SK-N-SH (cell line): Measurements from ENCODE around the gene REEP1. TPM values are rescaled to one million over a fixed set of nuclear protein-coding genes. Genes with fewer than 3 reads are reported as not detected.

Experiments used
- CTCF ChIA-PET: fragments of 300-600, 350-600 bp; formaldehyde crosslinking; extraction: SDS; loops from one replicate; lab custom pipeline; 2021; lab: Yijun Ruan, JAX
- POLR2A ChIA-PET: fragments of 350-600 bp; sonication (Branson Sonifier 250); formaldehyde crosslinking; extraction: SDS; loops from one replicate; lab custom pipeline; 2020; ENCODE audit warnings: antibody characterized with exemption, inconsistent platforms; lab: Yijun Ruan, JAX
- DNase-seq: peaks from one replicate; pipeline ENCODE4 v3.0.0; 2012
- H2AFZ ChIP-seq: fragments of 200-600 bp; sonication (generic); 2 replicates; pipeline ENCODE4 v1.8.1; 2016; ENCODE audit warnings: antibody characterized with exemption, mild to moderate bottlenecking, low read depth
- H3F3A ChIP-seq: fragments of 200-600 bp; sonication (generic); replicated peaks from 2 replicates; pipeline ENCODE3; 2016; ENCODE audit warnings: antibody characterized with exemption, mild to moderate bottlenecking; ENCODE audit not compliant: insufficient read depth
- H3K27ac ChIP-seq, 2 experiments: fragments of 200-500 bp in 1 of 2; fragments of 200-600 bp in 1 of 2; sonication (Bioruptor generic) in 1 of 2; sonication (generic), shearing (Covaris generic) in 1 of 2; 2 replicates each; pipeline versions ENCODE4 v1.5.1 to v1.6.1; 2014 to 2016; ENCODE audit warnings: low read depth in 2 of 2, inconsistent platforms in 1 of 2, low read length in 1 of 2, mild to moderate bottlenecking in 1 of 2, mixed read lengths in 1 of 2
- H3K27me3 ChIP-seq: fragments of 200-600 bp; sonication (generic), shearing (Covaris generic); 2 replicates; pipeline ENCODE4 v1.6.1; 2016; ENCODE audit warnings: mixed run types; ENCODE audit not compliant: insufficient read depth
- H3K36me3 ChIP-seq, 2 experiments: fragments of 200-500 bp in 1 of 2; fragments of 200-600 bp in 1 of 2; sonication (Bioruptor generic) in 1 of 2; sonication (generic) in 1 of 2; replicated peaks in 1 of 2; 2 replicates each; pipeline versions ENCODE3 to v1.5.1; 2014 to 2016; ENCODE audit warnings: low read length in 1 of 2, mild to moderate bottlenecking in 1 of 2; ENCODE audit not compliant: insufficient read depth in 2 of 2, control insufficient read depth in 1 of 2
- H3K4me1 ChIP-seq, 2 experiments: fragments of 200-500 bp in 1 of 2; fragments of 200-600 bp in 1 of 2; sonication (Bioruptor generic) in 1 of 2; sonication (generic), shearing (Covaris generic) in 1 of 2; 2 replicates each; pipeline versions ENCODE4 v1.5.1 to v1.6.1; 2014 to 2016; ENCODE audit warnings: low read depth in 1 of 2, low read length in 1 of 2, mixed run types in 1 of 2; ENCODE audit not compliant: insufficient read depth in 2 of 2, control insufficient read depth in 1 of 2
- H3K4me2 ChIP-seq: fragments of 200-600 bp; sonication (generic), shearing (Covaris generic); 2 replicates; pipeline ENCODE4 v1.6.1; 2017; ENCODE audit warnings: mixed run types
- H3K4me3 ChIP-seq, 2 experiments: fragments of 200-500 bp in 1 of 2; fragments of 200-600 bp in 1 of 2; sonication (Bioruptor generic) in 1 of 2; sonication (generic), shearing (Covaris generic) in 1 of 2; 2 replicates each; pipeline versions ENCODE4 v1.5.1 to v1.8.1; 2014 to 2016; ENCODE audit warnings: low read depth in 2 of 2, inconsistent platforms in 1 of 2, low read length in 1 of 2, mild to moderate bottlenecking in 1 of 2, mixed read lengths in 1 of 2, moderate library complexity in 1 of 2
- H3K79me2 ChIP-seq: fragments of 200-600 bp; sonication (generic); 2 replicates; pipeline ENCODE4 v1.8.1; 2017; ENCODE audit warnings: mild to moderate bottlenecking; ENCODE audit not compliant: insufficient read depth
- H3K9ac ChIP-seq: fragments of 200-600 bp; sonication (generic); 2 replicates; pipeline ENCODE4 v1.6.1; 2017; ENCODE audit warnings: mixed run types
- H3K9me2 ChIP-seq: fragments of 200-600 bp; sonication (generic); 2 replicates; pipeline ENCODE4 v1.6.1; 2017; ENCODE audit warnings: mixed run types
- H3K9me3 ChIP-seq: fragments of 200-600 bp; sonication (generic); 2 replicates; pipeline ENCODE4 v1.6.1; 2017; ENCODE audit warnings: mixed run types, mild to moderate bottlenecking, moderate library complexity
- H4K20me1 ChIP-seq: fragments of 200-600 bp; sonication (generic); 2 replicates; pipeline ENCODE4 v1.6.1; 2017; ENCODE audit warnings: mild to moderate bottlenecking, mixed run types; ENCODE audit not compliant: insufficient read depth
- EP300 ChIP-seq, 2 experiments: IDR thresholded peaks; 2 replicates each; pipeline versions ENCODE4 v1.4.0 to v1.6.1; 2012; ENCODE audit warnings: borderline replicate concordance in 1 of 2, low read depth in 1 of 2, low read length in 1 of 2
- FOSL2 ChIP-seq: IDR thresholded peaks from 2 replicates; pipeline ENCODE4 v1.4.0; 2012; ENCODE audit warnings: low read depth, mild to moderate bottlenecking, moderate library complexity, borderline replicate concordance
- FOXJ3 ChIP-seq: sonication (generic); formaldehyde crosslinking; IDR thresholded peaks from 2 replicates; pipeline ENCODE4 v1.5.1; 2020; ENCODE audit warnings: mild to moderate bottlenecking, missing genetic modification reagents
- FOXM1 ChIP-seq: IDR thresholded peaks from 2 replicates; pipeline ENCODE4 v1.4.0; 2012; ENCODE audit warnings: low read depth, mild to moderate bottlenecking
- MEF2A ChIP-seq: IDR thresholded peaks from 2 replicates; pipeline ENCODE4 v1.4.0; 2012; ENCODE audit warnings: low read depth, borderline replicate concordance
- MXI1 ChIP-seq: IDR thresholded peaks from 2 replicates; pipeline ENCODE4 v1.6.1; 2012; ENCODE audit warnings: mild to moderate bottlenecking, low read depth, low read length, improper control_type of control experiment
- NRF1 ChIP-seq: IDR thresholded peaks from 2 replicates; pipeline ENCODE4 v1.6.1; 2012; ENCODE audit warnings: low read depth, mild to moderate bottlenecking, low read length
- RAD21 ChIP-seq: IDR thresholded peaks from 2 replicates; pipeline ENCODE4 v1.6.1; 2012; ENCODE audit warnings: mild to moderate bottlenecking, low read length
- RFX5 ChIP-seq: IDR thresholded peaks from 2 replicates; pipeline ENCODE4 v1.6.1; 2012; ENCODE audit warnings: mild to moderate bottlenecking, improper control_type of control experiment, low read length
- ZBTB33 ChIP-seq: IDR thresholded peaks from 2 replicates; pipeline ENCODE4 v1.4.0; 2012; ENCODE audit warnings: low read depth, borderline replicate concordance
- WGBS: methylation state at CpG from one replicate; pipeline ENCODE4 v1.1.6; 2017; ENCODE audit warnings: low lambda C conversion rate; 5-methylcytosine and 5-hydroxymethylcytosine counted together
- polyA plus RNA-seq, 3 experiments: library from polyadenylated mRNA; depleted of rRNA; stranded (reverse); fragments of >200 nt; gene quantifications; 2 replicates each; pipeline ENCODE4 v1.2.3, GENCODE V29; 2012

Gene REEP1
- polyA plus RNA-seq, 1 of the 3 experiments (the other 2 are of a cell fraction): 0.13 TPM

- Histone ChIP-seq H3K9ac (no peak overlapping the region), H4K20me1 (peaks cover 82% of the 10 kb centered on the region), H3K36me3 (peaks cover 9 to 23% of the 10 kb centered on the region in 2 experiments), H3K4me1 (peaks cover 11 to 15% of the 10 kb centered on the region in 2 experiments; a peak in 2 of 4 replicates), H3F3A (peaks cover 24% of the 10 kb centered on the region), H3K9me3 (no peaks in the 10 kb centered on the region), H2AFZ (no peak overlapping the region), H3K79me2 (peaks cover 99% of the 10 kb centered on the region), H3K4me3 (no peak overlapping the region), H3K4me2 (no peak overlapping the region), H3K27ac (no peak overlapping the region), H3K9me2 (no peaks in the 10 kb centered on the region), H3K27me3 (no peaks in the 10 kb centered on the region)
- 92% methylated on average over 7 of the region's 7 CpGs for WGBS
- POLR2A ChIA-PET: no interaction called here
- CTCF ChIA-PET: no interaction called here
- TF ChIP-seq NRF1 (no peak), RAD21 (no peak), MEF2A (no peak), FOXM1 (no peak), RFX5 (no peak), ZBTB33 (no peak)
- no peak for DNase-seq
These were observed 147.5 kb downstream of the REEP1 start for GRCh38 chr2:86189782-86190416.

GRCh38 chr2:86186431-86186830 lies 151.0 kb downstream of the REEP1 start:
- H3K79me2 ChIP-seq: peaks cover 100% of the 10 kb centered on the region
- peaks cover 10% of the 10 kb centered on the region for H3F3A ChIP-seq
- peaks cover 72% of the 10 kb centered on the region for H4K20me1 ChIP-seq
- DNase-seq: no peak
- peaks cover 6 to 15% of the 10 kb centered on the region in 2 experiments; a peak in 2 of 4 replicates for H3K4me1 ChIP-seq
- no peak overlapping the region for H2AFZ ChIP-seq
- no peak overlapping the region; a peak in 1 of 4 replicates for H3K27ac ChIP-seq
- CTCF ChIA-PET: interaction anchor here (1.2 kb wide), 1 partner anchor 9 kb away, joined by 4 read pairs; no protein-coding TSS in a partner anchor
- TF ChIP-seq RAD21 (no peak), MXI1 (no peak), FOSL2 (no peak), FOXJ3 (CRISPR knock-in tag) (no peak), EP300 (IDR thresholded peaks at IDR 0.05; ENCODE audit: borderline replicate concordance in 1 of 2, low read depth in 1 of 2, low read length in 1 of 2) (no peak)
- POLR2A ChIA-PET: interaction anchor here (1.6 kb wide), 1 partner anchor 9 kb away, joined by 9 read pairs; the partner anchor contains the start of gene IMMT
- H3K9ac ChIP-seq: no peak overlapping the region
- H3K4me3 ChIP-seq: no peak overlapping the region
- no peak overlapping the region for H3K4me2 ChIP-seq
- no peaks in the 10 kb centered on the region for H3K27me3 ChIP-seq
- no peaks in the 10 kb centered on the region for H3K9me2 ChIP-seq
- H3K36me3 ChIP-seq: peaks cover 9 to 15% of the 10 kb centered on the region in 2 experiments
- no peaks in the 10 kb centered on the region for H3K9me3 ChIP-seq
